Cardiac septum (tissue), 1 donor: ENCODE measurements around the gene CDC42BPA. TPM values are rescaled to one million over a fixed set of nuclear protein-coding genes. Genes with fewer than 3 reads are reported as not detected.

Source experiments
- DNase-seq: peaks from one replicate; pipeline ENCODE4 v3.0.0-alpha.2; 2020; ENCODE audit warnings: low spot score
- intact Hi-C: fragments of 100-400 bp; cut with DNase I; formaldehyde crosslinking; loops from one replicate; pipeline ENCODE4 v1.14.0; 2022
- total RNA-seq: library from RNA; stranded (reverse); fragmentation: NEBNext Ultra II Directional; extraction: Animal tissue kit (Norgen Biotek cat#: 25700); gene quantifications from one replicate; pipeline ENCODE4 v1.2.1, GENCODE V29; 2021
- donor health status: DM: no; HTN: no; CAD: no.

The CDC42BPA gene
- total RNA-seq, 1 donor from 2014 or later = 33.5 TPM

DNA sequence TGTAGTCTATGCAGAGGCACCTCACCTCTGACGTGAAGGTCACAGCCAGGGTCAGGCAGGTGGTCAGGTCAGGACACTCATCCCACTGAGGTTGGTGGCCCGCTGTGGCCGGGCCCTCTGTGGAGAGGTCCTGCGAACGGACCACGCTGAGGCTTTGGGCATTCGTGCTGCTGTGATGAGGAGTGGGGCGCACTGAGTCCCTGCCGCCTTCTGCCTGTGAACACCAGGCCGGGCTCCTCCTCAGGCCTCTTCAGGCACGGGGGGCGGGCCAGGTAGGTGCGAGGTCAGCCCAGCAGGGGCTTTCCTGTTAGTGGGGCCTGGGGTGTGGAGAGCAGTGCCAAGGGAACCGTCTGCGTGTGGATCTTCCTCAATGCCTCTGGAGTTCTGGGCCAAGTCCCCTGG lies 339.2 kb downstream of the CDC42BPA start:
- intact Hi-C loops = no loop called here
- no peak for DNase-seq

DNA sequence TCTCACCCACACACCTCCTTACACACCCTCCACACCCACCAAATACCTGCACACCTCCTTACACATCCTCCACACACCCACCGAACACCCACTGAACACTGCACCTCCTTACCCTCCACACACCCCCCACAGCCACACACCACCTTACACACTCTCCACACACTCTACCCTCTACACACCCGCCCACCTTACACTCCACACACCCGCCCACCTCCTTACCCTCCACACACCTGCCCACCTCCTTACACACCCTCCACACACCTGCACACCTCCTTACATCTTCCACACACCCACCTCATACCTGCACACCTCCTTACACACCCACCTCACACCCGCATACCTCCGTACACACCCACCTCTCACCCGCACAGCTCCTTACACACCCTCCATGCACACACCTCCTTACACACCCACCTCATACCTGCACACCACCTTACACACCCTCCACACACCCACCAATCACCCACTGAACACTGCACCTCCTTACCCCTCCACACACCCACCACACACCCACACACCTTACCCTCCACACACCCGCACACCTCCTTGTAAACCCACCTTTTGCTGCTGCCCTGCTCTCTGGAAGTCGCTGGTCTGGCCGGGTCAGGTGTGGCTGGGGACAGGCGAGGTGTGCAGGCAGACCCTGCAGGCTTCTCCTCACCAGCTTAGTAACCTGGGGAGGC lies 339.7 kb downstream of the CDC42BPA start:
- intact Hi-C loops = no loop called here
- DNase-seq = no peak

DNA sequence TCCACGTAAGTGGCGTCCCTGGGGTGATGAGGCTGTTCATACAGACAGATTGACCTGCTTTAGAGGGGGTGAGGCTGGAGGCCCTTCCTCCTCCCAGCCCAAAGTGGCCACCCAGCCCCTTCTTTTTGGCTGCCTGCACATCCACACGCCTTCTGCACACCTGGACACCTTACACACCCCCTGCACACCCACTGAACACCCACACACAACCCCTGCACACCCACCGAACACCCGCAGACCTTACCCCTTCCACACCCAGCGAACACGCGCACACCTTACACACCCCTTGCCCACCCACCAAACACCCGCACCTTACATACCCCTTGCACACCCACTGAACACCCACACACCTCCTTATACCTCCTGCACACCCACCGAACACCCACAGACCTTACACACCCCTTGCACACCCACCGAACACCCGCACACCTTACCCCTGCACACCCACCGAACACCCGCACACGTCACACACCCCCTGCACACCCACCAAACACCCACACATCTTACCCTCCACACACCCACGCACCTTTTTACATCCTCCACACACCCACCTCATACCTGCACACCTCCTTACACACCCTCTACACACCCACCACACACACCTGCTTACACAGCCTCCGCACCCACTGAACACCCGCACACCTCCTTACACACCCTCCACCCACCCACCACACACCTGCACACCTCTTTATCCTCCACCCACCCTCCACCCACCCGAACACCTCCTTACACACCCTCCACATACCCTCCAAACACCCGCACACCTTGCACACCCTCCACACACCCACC lies 340.5 kb downstream of the CDC42BPA start:
- intact Hi-C loops = no loop called here
- no peak for DNase-seq

DNA sequence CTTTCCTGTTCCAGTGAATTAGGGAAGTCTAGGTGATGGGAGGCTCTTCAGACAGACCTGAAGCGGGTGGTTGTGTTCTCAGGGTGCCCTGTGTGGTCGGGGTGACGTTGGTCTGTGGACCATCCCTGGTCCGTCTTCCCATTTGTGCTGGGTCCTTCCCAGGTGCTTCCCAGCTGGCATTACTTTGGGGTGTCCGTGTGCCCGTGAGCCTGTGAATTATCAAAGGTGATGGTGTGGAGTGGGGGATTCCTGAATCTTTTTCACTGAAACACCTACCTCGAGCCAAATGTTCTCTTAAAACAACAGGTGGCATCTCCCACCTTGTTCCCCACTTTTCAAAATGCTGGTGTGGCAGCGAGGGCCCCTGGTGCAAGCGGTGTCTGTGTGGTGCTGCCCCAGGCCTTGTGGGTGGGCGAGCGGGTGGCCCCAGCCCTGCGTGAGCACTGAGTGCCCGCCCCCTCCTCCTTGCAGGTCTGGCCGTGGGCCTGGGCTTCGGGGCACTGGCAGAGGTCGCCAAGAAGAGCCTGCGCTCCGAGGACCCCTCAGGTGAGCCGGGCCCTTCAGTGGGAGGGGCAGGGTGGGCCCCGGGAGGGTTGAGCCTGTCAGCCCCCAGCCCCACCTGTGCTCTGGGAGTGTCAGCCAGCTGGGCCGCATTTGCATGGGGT lies 341.2 kb downstream of the CDC42BPA start:
- intact Hi-C loops = no loop called here
- DNase-seq = no peak

DNA sequence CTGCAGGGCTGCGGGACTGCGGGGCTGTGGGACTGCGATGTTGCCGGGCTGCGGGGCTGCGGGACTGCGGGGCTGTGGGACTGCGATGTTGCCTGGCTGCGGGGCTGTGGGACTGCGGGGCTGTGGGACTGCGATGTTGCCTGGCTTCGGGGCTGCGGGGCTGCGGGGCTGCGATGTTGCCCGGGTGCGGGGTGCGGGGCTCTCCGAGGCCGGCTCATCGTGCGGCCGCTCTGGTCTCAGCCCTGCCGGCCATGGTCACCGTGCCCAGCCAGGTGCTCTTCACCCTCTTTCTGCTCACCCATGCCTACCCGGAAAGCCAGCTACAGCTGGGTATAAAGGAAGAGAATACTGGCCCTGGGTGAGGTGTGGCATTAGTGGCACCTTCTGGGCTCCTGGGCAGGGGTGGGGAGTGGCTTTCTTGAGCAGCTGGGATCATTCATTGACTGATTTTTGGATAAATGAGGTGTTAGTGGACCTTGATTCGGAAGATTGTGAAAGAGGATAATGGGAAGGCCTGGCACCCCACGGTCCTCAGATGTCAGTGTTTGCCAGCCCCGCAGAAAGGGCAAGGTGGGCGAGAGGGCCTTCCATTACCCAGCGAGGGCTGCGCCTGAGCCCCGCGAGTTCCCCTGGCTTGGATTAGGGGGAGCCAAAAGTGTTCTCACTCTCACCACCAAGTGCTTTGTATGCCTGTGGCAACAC lies 341.9 kb downstream of the CDC42BPA start:
- no peak for DNase-seq
- intact Hi-C loops = no loop called here

DNA sequence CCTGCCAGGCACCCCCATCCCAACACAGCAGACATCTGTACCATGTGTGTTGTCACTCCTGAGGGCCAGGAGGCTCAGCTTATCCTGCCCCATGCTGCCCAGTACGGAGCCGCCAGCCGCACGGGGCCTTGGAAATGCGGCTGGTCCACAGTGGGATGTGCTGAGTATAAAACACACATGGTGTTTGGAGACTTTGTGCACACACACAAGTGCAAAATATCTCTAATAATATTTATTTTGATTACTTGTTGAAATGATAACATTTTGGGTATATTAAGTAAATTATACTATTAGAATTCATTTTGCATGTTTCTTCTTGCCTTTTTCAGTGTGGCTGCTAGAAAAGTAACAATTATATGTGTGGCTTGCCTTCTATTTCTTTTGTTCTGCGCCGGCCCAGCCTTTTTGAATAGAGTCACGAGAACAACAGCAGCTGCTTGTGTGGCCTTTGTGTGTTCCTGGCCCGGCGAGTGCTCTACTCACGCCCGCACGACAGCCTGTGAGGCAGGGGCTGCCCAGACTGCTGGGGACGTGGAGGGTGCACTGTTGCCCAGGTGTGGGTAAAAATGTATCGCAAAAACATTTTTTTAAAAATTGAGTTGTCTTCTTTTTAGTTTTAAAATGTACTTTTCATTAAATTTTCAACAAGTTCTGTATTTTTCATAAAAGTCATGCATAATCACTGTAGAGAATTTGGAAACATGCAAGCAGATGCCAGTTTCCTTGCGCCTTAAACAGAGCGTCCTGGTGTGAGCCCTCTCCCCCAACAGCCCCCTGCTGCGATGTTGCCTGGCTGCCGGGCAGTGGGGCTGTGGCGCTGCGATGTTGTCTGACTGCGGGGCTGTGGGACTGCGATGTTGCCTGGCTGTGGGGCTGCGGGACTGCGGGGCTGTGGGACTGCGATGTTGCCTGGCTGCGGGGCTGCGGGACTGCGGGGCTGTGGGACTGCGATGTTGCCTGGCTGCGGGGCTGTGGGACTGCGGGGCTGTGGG lies 342.7 kb downstream of the CDC42BPA start:
- DNase-seq = no peak
- intact Hi-C loops = loop anchor here (2.0 kb wide), 1 partner anchor 35 kb away; the partner anchor contains the start of gene COQ8A

DNA sequence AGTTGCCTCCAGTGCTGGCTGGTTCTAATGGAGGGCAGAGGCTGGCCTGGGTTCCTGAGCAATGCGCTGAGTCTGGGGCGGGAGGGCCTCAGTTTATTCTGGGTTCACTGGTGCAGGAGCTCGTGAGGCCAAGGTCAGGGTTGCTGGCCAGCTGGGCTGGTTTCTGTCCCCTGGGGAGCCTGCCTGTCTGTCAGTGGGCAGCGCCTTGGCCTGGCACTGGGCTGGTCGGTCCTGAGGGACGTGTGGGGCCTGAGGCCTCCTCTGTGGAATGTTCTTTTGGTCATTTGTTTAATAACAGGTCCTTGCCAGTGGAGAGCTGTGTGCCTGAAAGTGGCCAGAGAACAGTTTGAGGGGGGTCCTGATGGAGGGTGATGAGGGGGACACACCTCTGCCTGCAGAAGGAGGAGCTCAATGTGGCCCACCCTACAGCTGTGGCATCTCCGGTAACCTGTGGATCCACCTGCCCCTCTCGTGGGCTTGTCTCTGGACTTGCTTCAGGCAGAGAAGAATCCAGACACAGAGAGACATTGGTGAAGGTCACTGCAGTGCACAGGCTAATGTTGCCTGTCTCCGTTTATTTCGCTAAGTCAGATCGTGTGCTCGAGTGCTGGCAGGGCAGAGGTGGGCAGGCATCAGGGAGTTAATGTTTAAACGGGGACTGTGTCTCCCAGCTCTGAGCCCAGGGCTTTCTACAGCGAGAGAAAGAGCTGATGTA lies 343.6 kb downstream of the CDC42BPA start:
- DNase-seq = no peak

DNA sequence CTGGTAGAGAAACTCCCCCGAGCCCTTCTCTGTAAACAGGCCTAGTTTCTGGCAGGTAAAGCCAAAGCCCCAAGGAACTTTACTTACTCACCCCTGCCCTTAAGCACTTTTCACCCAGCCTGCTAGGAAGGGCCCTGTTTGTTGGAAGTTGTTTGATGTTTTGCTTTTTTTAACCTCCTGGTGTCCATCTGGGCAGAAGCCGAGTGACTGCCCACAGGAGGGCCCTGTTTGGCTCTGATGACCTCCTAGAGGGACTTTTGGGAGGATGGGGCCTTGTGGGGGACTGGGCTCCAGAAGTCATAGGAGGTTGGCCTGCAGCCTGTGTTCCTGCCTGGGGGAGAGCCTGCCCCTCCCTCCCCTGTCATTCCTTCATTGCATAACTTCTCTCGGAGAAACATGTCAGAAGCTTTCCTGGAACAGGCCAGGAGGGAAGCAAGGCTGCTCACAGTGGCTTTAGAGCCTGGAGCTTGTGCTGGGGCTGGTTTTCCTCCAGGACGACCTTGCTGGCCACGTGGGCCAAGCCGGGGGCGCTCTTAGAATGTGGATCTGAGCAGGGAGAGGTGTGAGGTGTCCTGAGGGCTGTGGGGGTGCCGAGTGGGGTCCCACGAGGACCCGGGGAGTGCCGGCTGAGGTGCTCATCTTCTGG lies 344.3 kb downstream of the CDC42BPA start:
- no peak for DNase-seq
- intact Hi-C loops = loop anchor here (2.0 kb wide), 1 partner anchor 33 kb away; the partner anchor contains the start of gene COQ8A

More for the DNA sequence above, 343.6 kb downstream of the CDC42BPA start:
- intact Hi-C loops = loop anchor here (2.0 kb wide), 1 partner anchor 34 kb away; the partner anchor contains the start of gene COQ8A

DNA sequence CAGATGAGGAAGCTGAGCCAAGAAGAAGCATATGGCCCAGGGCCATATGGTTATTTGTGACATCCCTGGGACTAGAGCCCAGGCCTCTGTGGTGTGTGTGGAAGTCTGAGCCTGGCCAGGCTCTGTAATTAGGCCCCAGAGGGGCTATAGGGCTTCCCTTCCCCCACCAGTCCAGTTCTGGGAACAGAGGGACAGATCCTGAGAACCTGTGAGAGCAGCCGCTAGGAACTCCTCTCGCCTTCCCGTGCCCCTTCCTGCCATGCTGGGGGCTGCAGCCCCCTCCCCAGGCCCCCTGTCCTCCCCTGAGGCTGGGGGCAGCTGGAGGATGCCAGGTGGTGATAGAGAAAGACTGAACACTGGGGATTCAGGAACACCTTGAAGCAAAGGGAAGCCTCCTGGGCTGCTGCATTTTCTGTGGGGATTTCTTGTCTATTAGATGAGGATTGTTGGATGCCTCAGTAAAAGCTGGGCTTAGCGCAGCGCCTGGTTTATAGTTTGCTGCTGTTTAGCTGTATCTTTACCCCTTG lies 344.9 kb downstream of the CDC42BPA start:
- no peak for DNase-seq

DNA sequence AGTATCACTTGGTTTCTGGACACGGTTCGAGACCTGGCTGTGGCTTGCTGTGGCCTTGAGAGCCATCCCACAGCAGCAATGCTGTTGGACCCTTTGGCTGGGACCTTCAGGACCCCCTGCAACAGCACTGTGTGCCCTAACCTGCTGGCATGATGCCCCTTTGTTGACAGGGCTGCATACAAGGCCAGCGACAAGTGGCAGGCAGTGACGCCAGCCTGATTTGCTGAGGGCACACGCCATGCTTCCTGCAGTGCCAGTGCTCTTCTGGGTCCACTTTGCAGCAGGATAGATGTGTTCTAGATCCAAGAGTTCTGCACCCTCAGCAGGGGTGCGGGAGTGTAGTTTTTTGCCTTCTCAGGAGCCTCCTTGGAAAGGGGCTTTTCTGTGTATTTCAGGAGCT lies 345.4 kb downstream of the CDC42BPA start:
- DNase-seq = no peak
- intact Hi-C loops = no loop called here

More for the DNA sequence above, 344.9 kb downstream of the CDC42BPA start:
- intact Hi-C loops = no loop called here

DNA sequence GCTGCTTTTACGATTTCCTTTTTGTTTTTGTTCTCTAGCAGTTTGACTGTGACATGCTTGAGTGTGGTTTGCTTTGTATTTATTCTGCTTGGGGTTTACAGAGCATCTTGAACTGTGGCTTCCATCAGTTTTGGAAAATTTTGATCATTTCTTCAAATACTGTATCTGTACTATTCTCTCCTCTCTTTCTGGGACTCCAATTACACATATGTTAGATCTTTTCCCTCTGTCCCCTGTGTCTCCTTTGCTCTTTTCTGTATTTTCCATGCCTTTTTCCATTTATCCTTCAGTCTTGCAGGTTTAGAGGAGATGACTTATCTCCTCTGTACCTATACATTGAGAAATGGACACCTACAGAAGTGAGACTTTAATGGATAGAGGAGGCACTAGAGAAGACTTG lies 346.5 kb downstream of the CDC42BPA start:
- intact Hi-C loops = no loop called here
- no peak for DNase-seq

DNA sequence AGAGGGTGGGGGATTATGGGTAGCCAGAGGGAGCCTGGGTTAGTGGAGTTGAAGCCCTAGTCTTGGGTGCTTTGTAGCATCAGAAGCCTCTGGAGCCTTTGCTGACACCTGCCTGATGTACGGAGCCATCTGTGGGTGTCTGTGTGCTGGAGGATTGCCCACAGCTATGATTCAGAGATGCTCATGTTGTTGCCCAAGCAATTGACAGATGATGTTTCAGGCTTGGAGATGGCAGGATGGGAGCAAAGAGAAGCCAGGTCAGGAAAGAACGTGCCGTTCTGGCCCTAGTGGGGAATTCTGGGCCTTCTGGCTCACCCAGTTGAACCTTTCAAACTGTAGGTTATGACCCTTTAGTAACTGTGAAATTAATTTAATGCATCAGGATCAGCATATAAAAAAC lies 350.6 kb downstream of the CDC42BPA start:
- DNase-seq = no peak

DNA sequence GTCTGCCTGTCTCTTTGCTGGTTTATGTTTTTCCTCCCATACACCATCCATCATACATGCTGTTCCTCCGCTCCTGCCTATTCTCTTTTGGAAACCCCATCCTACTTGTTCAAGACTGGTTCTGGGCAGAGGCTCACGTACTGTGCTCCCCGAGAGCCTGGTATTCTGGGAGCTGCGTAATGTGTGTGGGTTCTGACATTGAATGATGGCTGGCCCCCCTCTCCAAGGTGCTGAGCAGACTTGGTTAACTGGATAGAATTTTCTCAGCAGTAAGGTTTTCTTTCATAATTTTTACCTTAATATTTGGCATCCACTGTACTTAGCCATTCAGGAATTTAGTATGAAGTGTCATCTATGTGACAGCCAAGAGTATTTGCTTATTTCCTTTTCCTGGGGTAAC lies 351.6 kb downstream of the CDC42BPA start:
- intact Hi-C loops = no loop called here
- DNase-seq = no peak

More for the DNA sequence above, 350.6 kb downstream of the CDC42BPA start:
- intact Hi-C loops = no loop called here

DNA sequence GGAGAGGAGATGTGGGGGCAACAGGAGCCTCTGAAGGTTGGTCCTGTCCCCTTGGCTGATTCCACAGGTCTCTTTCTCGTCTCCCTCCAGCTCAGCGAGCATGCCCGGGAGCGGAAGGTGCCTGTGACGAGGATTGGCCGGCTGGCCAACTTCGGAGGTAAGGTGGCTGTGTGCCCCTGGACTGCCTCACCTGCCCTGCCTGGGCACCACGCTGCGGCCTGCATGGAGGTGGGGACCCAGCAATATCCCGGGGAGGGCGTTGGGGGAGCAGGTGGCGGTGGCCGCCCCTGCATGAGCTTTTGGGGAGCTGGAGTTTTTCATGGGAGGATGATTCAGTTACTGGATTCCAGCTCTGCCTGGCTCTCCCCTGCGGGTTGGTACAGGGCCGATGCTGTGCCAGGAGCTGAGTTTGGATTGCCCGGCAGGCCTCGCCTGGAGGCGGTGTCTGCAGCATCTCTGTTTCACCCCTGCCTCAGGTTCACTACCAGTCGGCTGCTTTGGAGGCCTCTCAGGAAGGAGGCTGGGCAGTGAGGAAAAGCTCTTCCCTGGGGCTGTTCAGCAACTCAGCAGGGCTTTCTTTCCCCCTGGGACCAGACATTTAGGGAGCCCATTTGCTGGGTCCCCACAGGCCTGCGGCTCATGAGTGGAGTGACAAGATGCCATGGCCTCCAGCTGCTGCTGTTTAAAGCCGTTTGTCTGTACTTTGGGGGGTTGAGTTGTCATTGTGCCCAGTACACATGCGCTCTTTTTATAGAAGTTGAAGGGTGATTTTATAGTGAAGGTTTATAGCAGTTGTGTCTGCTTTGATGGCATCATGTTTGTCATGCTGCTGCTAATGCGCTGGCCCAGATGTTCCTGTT lies 352.5 kb downstream of the CDC42BPA start:
- intact Hi-C loops = no loop called here
- no peak for DNase-seq

DNA sequence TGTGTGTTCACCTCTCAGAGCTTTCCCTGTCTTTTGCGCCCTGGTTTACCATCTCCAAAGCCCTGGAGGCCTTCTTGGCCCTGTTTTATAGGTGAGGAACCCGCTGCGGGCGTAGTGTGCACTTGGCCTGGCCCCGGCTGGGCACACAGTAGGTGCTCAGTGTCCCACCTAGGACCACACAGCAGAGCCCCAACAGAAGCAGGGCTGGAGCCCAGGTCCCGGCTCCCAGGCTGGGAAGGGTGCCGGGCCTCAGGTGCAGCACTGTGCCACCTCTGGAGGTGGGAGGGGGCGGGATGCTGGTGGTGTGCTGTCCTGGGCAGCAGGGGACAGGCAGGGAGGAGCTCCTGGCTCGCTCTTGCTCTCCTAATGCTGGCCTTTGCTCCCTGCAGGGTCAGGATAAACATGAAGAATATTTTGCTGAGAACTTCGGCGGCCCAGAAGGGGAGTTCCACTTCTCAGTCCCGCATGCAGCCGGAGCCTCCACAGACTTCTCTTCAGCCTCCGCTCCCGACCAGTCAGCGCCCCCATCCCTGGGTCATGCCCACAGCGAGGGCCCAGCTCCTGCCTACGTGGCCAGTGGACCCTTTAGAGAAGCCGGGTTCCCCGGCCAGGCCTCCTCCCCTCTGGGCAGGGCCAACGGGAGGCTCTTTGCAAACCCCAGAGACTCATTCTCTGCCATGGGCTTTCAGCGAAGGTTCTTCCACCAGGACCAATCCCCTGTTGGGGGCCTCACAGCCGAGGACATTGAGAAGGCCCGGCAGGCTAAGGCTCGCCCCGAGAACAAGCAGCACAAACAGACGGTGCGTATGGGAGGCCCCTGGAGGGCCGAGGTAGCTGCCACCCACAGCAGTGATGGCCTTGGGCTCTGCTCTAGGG lies 353.4 kb downstream of the CDC42BPA start:
- intact Hi-C loops = no loop called here
- no peak for DNase-seq
